Fibroblast of the aortic adventitia (primary cell): ENCODE results near the gene SLC1A7. TPM values are rescaled to one million over a fixed set of nuclear protein-coding genes. Genes with fewer than 3 reads are reported as not detected.

ENCODE experiments used
- DNase-seq: peaks from one replicate; pipeline ENCODE4 v3.0.0-alpha.2; 2010; ENCODE audit warnings: low read depth
- H3K4me3 ChIP-seq: 2 replicates; pipeline ENCODE4 v1.5.1; 2011; ENCODE audit warnings: low read depth, mild to moderate bottlenecking, control low read depth, low read length, moderate library complexity
- total RNA-seq: library from RNA; depleted of rRNA; stranded (reverse); fragments of >200 nt; gene quantifications from 2 replicates; pipeline ENCODE4 v1.2.3, GENCODE V29; 2012; ENCODE audit warnings: low replicate concordance
- TF ChIP-seq, protein P1 (sequence below): IDR thresholded peaks from 2 replicates; pipeline ENCODE4 v1.5.1; 2011; ENCODE audit warnings: mild to moderate bottlenecking, low read length, control low read depth, inconsistent platforms; ENCODE audit not compliant: insufficient read depth

The SLC1A7 gene
- total RNA-seq, 1 donor = 3.8 TPM

DNA sequence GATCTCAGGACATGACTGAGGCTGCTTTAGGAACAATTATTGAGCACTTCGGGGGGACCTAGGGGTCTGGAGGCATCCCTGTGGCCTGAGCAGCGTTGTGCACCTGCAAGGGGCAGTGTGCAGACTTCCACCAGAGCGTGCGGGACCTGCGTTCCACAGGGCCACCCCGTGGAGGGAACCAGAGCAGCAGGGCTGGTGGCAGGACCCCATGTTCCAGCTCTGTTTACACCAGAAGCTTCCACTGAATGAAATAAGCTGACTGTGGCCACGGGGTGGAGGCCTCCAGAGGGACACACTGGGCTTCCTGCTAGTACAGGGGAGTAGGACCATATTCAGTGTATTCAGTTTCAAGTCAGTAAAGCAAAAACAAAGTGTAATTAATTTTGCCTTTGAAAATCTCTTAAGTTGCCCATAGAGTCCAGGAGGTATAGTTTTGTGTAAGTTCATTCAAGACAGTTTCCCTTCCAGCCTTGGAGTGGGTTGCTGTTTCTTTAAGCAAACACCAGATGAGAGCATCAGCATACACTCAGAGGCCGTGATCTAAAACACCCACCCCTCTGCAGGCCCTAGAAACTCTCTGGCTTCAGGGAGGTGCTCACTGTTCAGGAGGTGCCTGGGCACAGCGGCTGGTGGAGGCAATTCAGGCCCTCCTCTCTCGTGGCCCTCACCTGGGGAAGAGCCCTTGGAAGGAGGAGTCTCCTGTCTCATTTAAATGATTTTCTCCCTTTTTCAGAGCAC lies 16.6 kb downstream of the SLC1A7 start:
- DNase-seq = peak; percentile 72
- TF ChIP-seq, protein P1, sequence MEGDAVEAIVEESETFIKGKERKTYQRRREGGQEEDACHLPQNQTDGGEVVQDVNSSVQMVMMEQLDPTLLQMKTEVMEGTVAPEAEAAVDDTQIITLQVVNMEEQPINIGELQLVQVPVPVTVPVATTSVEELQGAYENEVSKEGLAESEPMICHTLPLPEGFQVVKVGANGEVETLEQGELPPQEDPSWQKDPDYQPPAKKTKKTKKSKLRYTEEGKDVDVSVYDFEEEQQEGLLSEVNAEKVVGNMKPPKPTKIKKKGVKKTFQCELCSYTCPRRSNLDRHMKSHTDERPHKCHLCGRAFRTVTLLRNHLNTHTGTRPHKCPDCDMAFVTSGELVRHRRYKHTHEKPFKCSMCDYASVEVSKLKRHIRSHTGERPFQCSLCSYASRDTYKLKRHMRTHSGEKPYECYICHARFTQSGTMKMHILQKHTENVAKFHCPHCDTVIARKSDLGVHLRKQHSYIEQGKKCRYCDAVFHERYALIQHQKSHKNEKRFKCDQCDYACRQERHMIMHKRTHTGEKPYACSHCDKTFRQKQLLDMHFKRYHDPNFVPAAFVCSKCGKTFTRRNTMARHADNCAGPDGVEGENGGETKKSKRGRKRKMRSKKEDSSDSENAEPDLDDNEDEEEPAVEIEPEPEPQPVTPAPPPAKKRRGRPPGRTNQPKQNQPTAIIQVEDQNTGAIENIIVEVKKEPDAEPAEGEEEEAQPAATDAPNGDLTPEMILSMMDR = peak; percentile 11

DNA sequence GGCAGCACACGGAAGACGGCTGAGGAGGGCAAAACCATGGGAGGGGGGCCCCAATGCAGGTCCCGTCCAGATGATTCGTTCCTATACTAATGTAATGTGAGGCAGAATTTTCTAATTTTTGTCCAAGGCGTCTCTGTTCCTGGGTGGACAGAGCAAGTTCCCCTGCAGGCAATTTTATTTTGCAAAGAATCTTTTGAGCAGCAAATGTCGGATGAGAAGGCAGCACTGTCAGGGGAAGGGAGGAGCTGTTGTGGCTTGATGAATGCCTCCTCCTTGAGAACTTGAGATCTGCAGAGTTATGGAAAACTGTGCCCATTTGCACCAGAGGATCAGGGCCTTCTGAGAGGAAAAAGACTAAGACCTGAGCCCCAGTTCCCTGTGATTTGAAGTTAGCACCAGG lies 17.3 kb downstream of the SLC1A7 start:
- DNase-seq = no peak
- H3K4me3 ChIP-seq = no peak overlapping the region
- TF ChIP-seq, protein P1 = no peak

More for the DNA sequence above, 16.6 kb downstream of the SLC1A7 start:
- H3K4me3 ChIP-seq = no peak overlapping the region

DNA sequence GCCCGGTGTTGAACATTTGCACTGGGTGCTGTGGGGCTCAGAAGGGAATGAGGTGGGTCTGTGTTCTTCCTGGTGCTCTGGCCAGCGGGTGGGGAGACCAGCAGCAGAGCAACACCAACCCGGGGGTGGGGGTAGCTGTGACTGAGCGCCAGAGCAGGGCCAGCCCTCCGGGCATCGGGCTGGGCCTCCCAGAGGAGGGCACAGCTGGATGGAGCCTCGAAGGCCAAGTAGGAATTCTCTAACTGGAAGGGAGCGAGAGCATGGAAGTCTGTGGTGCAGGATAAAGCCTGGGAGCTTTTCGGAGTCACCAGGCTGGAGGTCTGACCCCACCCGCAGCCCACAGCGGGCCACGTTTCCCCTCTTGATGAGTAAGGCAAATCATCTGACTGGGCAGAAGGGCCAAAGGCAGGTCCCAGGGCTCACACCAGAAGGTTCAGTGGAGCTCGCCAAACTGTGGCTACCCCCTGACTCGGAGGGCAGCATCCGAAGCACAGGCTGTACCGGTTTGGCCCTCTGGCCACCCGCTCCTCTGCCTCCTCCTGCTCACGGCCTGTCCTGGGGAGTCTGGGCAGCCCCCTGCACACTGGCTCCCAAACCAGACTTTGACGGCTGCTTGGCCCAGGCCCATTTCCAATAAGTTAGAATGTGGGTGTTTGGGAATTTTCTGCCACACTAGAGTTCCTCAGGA lies 18.8 kb downstream of the SLC1A7 start:
- DNase-seq = peak; percentile 97
- no peak overlapping the region for H3K4me3 ChIP-seq
- TF ChIP-seq, protein P1 = no peak

DNA sequence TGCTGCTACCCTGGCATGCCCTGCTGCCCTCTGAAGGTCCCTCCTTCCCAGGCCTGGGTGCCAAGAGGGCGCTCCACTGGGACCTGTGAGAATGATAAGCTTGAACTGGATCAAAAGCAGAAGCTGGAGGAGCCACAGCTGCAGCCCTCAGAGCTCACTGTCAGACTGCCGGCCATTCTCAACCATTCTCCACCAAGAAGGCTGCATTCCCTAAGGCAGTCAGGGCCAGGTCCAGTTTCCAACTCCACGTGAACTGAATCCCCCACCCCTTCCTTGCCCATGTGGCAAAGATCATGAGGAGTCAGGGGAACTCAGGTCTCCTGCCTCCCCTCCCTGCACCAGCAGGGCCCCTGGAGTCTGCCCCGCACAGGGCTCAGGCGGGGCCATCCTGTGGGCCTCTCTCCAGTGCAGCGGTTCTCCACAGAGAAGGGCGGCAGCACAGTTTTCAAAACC lies 19.5 kb downstream of the SLC1A7 start:
- peak; percentile 53 for DNase-seq
- TF ChIP-seq, protein P1 = no peak
- no peak overlapping the region for H3K4me3 ChIP-seq

DNA sequence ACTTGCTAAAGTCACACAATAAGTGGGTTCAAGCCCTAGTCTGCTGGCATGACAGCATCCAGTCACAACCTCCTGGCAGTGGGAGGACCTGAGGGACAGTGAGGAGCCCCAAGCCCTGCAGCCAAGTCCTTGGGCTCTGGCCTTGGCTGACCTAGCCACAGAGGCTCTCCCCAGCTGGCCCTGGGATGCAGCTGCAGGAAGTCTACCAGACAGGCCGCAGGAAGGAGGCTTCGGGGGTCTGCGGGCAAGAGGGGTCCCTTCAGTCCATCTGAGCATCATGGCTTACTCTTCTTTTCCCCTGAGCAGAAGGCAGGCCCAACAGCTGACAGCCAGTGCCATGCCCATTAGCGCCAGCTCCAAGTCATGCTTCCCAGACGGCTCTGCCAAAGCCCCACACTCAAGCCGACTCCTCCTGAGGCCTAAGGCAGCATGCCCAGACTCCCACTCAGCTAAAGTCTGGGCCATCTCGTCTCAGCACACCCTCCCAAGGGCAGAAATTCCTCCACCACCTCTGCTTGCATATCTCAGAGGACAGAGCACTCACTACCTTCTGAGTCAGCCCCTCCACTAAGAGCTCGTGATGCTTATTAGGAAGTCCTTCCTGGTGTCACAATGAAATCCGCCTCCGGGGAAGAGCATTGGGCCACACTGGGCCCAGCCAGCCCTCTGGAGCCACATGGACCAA lies 20.1 kb downstream of the SLC1A7 start:
- no peak overlapping the region for H3K4me3 ChIP-seq
- TF ChIP-seq, protein P1 = no peak
- DNase-seq = peak; percentile 88

DNA sequence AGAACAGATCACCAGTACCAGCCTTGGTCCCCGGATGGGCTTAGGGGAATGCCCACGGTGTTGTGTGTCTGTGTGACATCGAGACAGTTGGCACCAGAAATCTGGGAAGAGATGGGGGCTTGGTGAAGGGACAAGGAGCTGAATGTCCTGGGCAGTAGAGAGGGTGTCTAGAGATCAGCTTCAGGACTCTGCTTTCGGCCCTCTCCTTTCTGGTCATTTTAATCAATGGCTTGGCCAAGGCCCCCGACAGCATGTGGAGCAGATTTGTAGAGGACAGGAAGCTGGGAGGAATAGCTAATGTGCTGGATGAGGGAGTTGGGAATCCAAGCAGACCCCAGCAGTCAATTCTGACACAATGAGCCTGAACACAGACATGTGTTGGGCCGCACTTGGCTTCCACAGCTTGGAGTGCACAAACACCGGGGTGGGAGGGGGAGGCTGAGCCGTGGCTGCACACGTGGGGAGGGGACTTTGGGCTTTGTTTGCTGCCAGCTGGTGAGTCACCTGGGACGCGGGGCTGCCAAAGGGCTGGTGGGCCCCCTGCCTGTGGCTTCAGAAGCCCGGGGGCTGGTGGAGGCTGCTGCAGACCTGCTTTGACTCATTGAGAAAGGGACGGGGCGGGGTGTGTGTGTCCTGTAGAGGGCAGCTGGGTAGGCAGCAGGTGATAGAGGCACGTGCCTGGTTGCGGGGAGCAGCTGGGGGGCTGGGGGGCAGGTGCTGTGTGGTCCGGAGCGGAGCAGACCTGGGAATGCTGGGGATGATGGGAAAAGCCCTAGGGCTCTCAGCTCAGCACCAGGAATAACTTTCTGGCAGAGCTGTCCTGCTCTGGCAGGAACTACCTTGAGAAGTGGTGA lies 20.9 kb downstream of the SLC1A7 start:
- TF ChIP-seq, protein P1 = no peak
- DNase-seq = peak; percentile 87

More for the DNA sequence above, 20.9 kb downstream of the SLC1A7 start:
- H3K4me3 ChIP-seq = no peak overlapping the region
